ENCODE results near the gene ZBTB7B. TPM values are rescaled to one million over a fixed set of nuclear protein-coding genes. Genes with fewer than 3 reads are reported as not detected.
A peak's percentile ranks its signal among the peaks of the same experiment; 100 is the strongest.

ZBTB7B gene
- total and polyA plus RNA-seq, 9 of the 15 experiments (the other 6 are each of a cell fraction or from before 2014, with no cell fraction given) = 0.04 to 46.5 (median 15.2) TPM

DNA sequence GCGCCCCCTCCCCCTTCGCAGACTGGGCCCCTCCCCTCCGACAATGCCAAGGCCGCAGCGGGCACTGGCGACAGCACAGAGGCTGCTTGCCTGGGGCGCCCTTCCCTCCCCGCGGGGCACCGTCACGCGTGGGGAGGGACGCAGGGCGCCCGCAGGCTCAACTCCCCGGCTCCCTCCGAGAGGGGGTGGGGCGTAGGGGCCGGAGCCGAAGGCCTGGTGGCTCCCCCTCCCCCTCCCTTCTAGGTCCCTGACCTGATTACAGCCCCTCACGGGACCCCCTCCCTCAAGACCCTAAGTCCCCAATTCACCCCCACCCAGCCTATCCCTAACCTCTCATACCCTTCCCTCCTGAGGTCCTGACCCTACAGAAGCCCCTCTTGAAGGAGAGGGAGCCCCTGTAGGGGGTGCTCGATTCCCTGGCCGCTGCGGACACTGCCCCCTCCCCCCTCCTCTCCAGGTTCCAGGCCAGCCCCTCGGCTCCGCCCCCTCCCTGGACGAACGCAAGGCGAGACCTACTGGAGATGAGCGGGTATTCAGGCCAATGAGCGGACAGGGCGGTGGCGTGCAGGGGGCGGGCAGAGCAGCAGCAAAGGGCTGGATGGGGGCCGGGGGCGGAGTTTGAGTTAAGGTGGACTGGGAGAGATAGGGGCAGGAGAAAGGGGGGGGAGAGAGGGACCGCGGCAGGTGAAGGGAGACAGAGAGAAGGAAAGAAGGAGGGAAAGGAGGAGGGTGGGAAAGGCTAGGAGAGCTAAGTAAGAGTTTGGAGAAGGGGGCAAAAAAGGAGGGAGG is 733 bp upstream of the ZBTB7B start (continued):
- TF ChIP-seq, protein P1, sequence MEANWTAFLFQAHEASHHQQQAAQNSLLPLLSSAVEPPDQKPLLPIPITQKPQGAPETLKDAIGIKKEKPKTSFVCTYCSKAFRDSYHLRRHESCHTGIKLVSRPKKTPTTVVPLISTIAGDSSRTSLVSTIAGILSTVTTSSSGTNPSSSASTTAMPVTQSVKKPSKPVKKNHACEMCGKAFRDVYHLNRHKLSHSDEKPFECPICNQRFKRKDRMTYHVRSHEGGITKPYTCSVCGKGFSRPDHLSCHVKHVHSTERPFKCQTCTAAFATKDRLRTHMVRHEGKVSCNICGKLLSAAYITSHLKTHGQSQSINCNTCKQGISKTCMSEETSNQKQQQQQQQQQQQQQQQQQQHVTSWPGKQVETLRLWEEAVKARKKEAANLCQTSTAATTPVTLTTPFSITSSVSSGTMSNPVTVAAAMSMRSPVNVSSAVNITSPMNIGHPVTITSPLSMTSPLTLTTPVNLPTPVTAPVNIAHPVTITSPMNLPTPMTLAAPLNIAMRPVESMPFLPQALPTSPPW (CRISPR knock-in tag; IDR thresholded peaks at IDR 0.05) = peak; percentile 81
- TF ChIP-seq MYBL2 (IDR thresholded peaks at IDR 0.05; ENCODE audit: low read depth) (no peak), MYBL2 (CRISPR knock-in tag; IDR thresholded peaks at IDR 0.05; ENCODE audit: borderline replicate concordance) (no peak), ATF1 (CRISPR knock-in tag; IDR thresholded peaks at IDR 0.05) (no peak), ATF1 (tag; IDR thresholded peaks at IDR 0.05) (peak; percentile 42), SIRT6 (IDR thresholded peaks at IDR 0.05; ENCODE audit: low read depth, low read length) (no peak), TAF7 (tag; IDR thresholded peaks at IDR 0.05) (peak; percentile 12), SAP30 (IDR thresholded peaks at IDR 0.05; ENCODE audit: borderline replicate concordance, insufficient read depth, low read depth, low read length, poor library complexity, severe bottlenecking) (peak; percentile 31), SMARCC2 (IDR thresholded peaks at IDR 0.05; ENCODE audit: low read depth) (no peak), FOXM1 (IDR thresholded peaks at IDR 0.05; ENCODE audit: low read depth) (peak; percentile 93), FOXM1 (CRISPR knock-in tag; IDR thresholded peaks at IDR 0.05; ENCODE audit: low read depth) (no peak), POU5F1 (IDR thresholded peaks at IDR 0.05; ENCODE audit: borderline replicate concordance, low read depth, low read length, partially characterized antibody) (no peak), SMAD1 (IDR thresholded peaks at IDR 0.05; ENCODE audit: low read depth, low read length, partially characterized antibody) (no peak), ZNF583 (CRISPR knock-in tag; IDR thresholded peaks at IDR 0.05) (no peak), STAT5A (IDR thresholded peaks at IDR 0.05; ENCODE audit: borderline replicate concordance, low read length) (no peak), TSC22D4 (tag; IDR thresholded peaks at IDR 0.05) (no peak), ILF3 (IDR thresholded peaks at IDR 0.05; ENCODE audit: borderline replicate concordance) (no peak)
- TF ChIP-seq, protein P2, sequence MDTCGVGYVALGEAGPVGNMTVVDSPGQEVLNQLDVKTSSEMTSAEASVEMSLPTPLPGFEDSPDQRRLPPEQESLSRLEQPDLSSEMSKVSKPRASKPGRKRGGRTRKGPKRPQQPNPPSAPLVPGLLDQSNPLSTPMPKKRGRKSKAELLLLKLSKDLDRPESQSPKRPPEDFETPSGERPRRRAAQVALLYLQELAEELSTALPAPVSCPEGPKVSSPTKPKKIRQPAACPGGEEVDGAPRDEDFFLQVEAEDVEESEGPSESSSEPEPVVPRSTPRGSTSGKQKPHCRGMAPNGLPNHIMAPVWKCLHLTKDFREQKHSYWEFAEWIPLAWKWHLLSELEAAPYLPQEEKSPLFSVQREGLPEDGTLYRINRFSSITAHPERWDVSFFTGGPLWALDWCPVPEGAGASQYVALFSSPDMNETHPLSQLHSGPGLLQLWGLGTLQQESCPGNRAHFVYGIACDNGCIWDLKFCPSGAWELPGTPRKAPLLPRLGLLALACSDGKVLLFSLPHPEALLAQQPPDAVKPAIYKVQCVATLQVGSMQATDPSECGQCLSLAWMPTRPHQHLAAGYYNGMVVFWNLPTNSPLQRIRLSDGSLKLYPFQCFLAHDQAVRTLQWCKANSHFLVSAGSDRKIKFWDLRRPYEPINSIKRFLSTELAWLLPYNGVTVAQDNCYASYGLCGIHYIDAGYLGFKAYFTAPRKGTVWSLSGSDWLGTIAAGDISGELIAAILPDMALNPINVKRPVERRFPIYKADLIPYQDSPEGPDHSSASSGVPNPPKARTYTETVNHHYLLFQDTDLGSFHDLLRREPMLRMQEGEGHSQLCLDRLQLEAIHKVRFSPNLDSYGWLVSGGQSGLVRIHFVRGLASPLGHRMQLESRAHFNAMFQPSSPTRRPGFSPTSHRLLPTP (IDR thresholded peaks at IDR 0.05; ENCODE audit: borderline replicate concordance, extremely low read depth, insufficient read length) = peak; percentile 38
- TF ChIP-seq, protein P3, sequence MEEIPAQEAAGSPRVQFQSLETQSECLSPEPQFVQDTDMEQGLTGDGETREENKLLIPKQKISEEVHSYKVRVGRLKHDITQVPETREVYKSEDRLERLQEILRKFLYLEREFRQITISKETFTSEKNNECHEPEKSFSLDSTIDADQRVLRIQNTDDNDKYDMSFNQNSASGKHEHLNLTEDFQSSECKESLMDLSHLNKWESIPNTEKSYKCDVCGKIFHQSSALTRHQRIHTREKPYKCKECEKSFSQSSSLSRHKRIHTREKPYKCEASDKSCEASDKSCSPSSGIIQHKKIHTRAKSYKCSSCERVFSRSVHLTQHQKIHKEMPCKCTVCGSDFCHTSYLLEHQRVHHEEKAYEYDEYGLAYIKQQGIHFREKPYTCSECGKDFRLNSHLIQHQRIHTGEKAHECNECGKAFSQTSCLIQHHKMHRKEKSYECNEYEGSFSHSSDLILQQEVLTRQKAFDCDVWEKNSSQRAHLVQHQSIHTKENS (CRISPR knock-in tag; IDR thresholded peaks at IDR 0.05) = no peak
- TF ChIP-seq, protein P4, sequence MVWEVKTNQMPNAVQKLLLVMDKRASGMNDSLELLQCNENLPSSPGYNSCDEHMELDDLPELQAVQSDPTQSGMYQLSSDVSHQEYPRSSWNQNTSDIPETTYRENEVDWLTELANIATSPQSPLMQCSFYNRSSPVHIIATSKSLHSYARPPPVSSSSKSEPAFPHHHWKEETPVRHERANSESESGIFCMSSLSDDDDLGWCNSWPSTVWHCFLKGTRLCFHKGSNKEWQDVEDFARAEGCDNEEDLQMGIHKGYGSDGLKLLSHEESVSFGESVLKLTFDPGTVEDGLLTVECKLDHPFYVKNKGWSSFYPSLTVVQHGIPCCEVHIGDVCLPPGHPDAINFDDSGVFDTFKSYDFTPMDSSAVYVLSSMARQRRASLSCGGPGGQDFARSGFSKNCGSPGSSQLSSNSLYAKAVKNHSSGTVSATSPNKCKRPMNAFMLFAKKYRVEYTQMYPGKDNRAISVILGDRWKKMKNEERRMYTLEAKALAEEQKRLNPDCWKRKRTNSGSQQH (CRISPR knock-in tag; IDR thresholded peaks at IDR 0.05) = peak; percentile 93

Measured in K562 (cell line).